C4-2B (cell line): ENCODE measurements around the gene SLC5A5.

Experiments used
- H3K27ac ChIP-seq: fragments of 450-650 bp; 2 replicates; pipeline ENCODE4 v1.5.1; 2017
- ZFX ChIP-seq: fragments of 450-650 bp; IDR thresholded peaks from 2 replicates; pipeline ENCODE4 v1.6.1; 2017
- TF ChIP-seq, protein P1 (sequence below): fragments of 450-650 bp; conservative IDR thresholded peaks from 2 replicates; pipeline ENCODE4 v1.5.1; 2017; ENCODE audit warnings: mild to moderate bottlenecking

SLC5A5 gene

DNA sequence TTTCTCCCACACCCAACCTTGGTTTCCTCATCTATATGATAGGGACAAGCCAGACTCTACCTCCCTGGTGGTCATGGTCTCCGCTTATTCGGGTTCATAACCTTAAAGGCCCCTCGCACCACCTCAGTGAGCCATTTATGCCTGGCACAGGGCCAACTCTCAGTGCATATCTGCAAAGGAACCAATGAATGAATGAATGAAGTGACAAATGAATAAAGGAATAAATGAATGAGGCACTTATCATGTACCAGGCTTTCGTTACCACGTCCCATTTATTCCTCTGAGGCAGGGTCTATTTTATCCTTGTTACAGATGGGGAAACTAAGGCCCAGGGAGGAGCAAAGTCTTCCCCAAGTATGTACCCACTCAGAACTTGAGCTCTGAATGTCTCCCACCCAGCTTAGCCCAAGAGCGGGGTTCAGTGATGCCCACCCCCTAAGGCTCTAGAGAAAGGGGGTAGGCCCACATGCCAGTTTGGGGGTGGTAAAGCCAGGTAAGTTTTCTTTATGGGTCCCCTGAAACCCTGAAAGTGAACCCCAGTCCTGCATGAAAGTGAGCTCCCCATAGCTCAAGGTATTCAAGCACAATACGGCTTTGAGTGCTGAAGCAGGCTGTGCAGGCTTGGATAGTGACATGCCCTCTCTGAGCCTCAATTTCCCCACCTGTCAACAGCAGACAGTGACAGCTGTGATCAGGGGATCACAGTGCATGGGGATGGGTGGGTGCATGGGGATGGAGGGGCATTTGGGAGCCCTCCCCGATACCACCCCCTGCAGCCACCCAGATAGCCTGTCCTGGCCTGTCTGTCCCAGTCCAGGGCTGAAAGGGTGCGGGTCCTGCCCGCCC, 490 bp upstream of the SLC5A5 start:
- TF ChIP-seq, protein P1, sequence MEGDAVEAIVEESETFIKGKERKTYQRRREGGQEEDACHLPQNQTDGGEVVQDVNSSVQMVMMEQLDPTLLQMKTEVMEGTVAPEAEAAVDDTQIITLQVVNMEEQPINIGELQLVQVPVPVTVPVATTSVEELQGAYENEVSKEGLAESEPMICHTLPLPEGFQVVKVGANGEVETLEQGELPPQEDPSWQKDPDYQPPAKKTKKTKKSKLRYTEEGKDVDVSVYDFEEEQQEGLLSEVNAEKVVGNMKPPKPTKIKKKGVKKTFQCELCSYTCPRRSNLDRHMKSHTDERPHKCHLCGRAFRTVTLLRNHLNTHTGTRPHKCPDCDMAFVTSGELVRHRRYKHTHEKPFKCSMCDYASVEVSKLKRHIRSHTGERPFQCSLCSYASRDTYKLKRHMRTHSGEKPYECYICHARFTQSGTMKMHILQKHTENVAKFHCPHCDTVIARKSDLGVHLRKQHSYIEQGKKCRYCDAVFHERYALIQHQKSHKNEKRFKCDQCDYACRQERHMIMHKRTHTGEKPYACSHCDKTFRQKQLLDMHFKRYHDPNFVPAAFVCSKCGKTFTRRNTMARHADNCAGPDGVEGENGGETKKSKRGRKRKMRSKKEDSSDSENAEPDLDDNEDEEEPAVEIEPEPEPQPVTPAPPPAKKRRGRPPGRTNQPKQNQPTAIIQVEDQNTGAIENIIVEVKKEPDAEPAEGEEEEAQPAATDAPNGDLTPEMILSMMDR, result no peak
- no peak for TF ChIP-seq ZFX
- no peak overlapping the region for H3K27ac ChIP-seq

GRCh38 chr19:17872251-17873001, 681 bp downstream of the SLC5A5 start:
- TF ChIP-seq, protein P1, result no peak
- no peak for TF ChIP-seq ZFX

GRCh38 chr19:17873786-17874757, 2.3 kb downstream of the SLC5A5 start:
- TF ChIP-seq ZFX, result no peak
- TF ChIP-seq, protein P1, result no peak
- no peak overlapping the region for H3K27ac ChIP-seq

More at GRCh38 chr19:17872251-17873001, 681 bp downstream of the SLC5A5 start:
- no peak overlapping the region for H3K27ac ChIP-seq

- TF ChIP-seq, protein P1, result no peak
- TF ChIP-seq ZFX, result no peak
Observed at GRCh38 chr19:17874758-17875135, 3.0 kb downstream of the SLC5A5 start.

DNA sequence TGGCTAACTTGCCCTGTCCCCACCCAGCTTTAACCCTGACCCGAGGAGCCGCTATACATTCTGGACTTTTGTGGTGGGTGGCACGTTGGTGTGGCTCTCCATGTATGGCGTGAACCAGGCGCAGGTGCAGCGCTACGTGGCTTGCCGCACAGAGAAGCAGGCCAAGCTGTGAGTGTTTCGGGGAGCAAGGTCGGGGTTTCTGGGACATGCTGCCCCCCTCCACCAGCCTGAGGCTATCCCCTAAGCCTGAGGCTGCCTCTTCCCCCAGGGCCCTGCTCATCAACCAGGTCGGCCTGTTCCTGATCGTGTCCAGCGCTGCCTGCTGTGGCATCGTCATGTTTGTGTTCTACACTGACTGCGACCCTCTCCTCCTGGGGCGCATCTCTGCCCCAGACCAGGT, 6.0 kb downstream of the SLC5A5 start:
- TF ChIP-seq, protein P1, result no peak
- no peak for TF ChIP-seq ZFX
- no peak overlapping the region for H3K27ac ChIP-seq

More at GRCh38 chr19:17874758-17875135, 3.0 kb downstream of the SLC5A5 start:
- no peak overlapping the region for H3K27ac ChIP-seq

- TF ChIP-seq ZFX, result no peak
- H3K27ac ChIP-seq, result no peak overlapping the region
Observed at GRCh38 chr19:17879466-17879865, 7.7 kb downstream of the SLC5A5 start.

DNA sequence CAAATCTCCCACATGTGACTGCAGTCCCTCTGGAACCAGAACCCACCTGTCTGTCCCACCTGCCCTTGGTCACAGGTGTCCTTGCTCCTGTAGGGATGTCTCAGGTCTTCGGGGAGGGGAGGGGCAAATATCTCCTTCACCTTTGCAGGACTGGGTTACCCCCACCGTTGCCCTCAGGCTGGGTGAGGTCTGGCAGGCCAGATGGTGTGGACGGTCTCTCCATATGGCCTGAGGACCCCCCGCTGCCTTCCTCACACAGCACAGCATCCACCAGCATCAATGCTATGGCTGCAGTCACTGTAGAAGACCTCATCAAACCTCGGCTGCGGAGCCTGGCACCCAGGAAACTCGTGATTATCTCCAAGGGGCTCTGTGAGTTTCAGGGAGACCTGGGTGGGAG, 10.0 kb downstream of the SLC5A5 start:
- TF ChIP-seq ZFX, result no peak
- TF ChIP-seq, protein P1, result no peak
- no peak overlapping the region for H3K27ac ChIP-seq
